HG03025 (cell line): ENCODE measurements around the gene SRSF5.
"Not testable (repeated sequence)": the region's sequence is repeated elsewhere in the genome, so short reads cannot be mapped to it uniquely, and the experiment has no call there.

Experiments
- ATAC-seq: cut with Tn5 transposase; IDR thresholded peaks from one replicate; pipeline ENCODE4 v1.9.1; 2021; ENCODE audit warnings: mild to moderate bottlenecking, moderate library complexity; ENCODE audit not compliant: unreplicated experiment, low FRiP score

SRSF5 gene

DNA sequence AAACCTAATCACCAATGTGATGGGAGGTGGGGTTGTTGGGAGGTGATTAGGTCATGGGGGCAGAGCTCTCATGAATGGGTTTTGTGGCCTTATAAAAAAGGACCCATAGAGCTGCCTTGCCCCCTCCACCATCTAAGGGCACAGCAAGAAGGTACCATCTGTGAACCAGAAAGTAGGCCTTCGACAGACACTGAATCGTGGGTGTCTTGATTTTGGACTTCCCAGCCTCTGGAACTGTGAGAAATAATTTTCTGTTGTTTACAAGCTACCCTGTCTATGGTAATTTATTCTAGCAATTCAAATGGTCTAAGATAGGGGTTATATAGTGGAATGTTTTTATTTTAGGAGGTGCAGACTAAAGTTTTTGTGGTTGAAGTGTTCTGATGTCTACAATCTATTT, 38.0 kb downstream of the SRSF5 start:
- no peak for ATAC-seq

DNA sequence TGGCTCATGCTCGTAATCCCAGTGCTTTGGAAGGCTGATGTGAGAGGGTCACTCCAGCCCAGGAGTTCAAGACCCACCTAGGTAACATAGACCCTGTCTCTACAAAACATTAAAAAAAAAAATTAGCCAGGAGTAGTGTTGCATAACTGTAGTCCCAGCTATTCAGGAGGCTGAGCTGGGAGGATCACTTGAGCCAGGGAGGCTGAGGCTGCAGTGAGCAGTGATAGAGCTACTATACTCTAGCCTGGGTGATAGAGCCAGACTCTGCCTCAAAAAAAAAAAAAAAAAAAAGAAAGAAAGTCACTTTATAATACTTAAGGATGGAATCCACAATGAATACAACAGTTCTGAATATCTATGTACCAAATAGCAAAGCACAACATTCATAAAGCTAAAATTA, 40.2 kb downstream of the SRSF5 start:
- no peak for ATAC-seq

DNA sequence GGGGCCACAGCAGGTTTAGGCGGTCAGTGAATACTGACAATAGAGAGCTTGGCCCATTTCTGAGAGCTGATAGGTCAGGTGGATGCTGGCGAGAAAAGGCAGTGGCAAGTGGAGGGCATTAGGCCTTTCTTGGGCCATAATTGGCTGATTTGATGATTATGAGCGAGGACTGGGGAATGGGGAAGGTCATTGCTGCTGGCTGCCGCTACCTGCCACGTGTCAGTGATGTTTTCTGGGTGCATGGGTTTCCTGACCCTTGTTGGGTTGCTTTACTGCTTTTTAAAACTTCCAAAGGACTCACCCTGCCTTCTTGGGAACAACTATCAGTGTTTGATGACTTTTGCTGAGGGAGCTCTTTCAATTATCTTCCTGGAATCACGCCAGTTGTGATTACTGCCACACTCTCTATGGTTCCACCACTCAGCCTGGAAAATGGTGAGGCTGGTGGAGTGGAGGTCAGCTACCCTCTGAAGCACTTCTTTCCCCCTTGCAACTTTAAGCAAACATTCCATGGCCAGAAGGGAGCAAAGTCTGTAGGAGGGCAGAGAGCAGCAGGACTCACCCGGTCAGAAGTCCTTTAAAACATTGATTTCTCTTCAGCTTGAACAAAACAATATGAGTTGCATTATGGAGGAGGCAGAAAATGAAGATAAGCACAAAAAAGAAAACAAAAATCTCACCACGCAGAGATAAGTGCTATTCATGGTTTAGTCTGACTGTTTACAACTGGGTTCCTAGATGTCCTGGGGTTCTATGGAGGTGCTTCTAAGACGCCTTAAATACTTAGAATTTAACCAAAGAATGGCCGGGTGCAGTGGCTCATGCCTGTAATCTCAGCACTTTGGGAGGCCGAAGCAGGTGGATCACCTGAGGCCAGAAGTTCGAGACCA, 42.2 kb downstream of the SRSF5 start:
- ATAC-seq = no peak

DNA sequence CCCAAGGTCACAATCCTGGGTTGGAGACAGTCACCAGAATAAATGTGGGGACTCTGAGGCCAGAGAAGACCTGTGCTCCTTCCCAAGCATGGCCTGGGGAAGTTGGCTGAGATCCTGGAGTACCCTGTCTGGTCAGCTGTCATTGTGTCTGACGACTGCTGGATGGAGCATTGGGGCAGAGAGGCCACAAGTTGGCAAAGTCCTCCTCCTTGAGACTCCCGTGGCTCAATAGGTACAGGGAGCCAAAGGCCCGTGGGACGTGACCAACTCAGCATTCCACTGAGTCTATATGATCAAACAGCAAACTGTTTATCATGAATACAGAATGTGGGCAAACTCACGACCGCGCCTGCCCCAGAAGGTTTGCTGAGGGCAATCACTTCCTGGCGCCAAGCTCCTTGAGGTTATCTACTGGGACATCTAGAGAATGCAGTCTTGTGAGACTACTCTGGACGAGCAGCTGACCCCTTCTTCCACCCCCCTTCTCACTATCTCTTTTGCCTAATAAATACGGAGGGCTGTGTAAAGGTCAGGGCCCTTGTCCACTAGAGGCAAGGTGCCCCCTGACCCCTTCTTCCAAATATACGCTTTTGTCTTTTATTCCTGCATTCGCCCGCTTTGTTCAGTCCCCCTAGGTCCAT, 44.4 kb downstream of the SRSF5 start:
- no peak for ATAC-seq

DNA sequence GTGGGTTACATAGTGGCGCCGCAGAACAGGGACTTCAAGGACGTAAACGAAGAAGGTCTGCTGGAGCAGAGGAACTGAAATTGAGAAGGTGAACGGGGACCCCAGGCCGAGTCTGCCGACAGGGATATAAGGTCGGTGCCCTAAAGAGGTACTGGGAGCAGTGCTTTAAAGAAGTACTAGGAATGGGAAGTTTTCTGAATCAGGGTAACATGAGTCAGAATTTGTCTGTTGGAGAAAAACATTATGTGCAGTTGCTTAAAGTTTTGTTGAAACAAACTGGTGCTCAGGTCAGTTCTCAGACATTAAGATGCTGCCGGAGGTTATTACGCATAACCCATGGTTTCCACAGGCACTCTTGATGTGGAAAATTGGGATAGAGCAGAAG, 44.9 kb downstream of the SRSF5 start:
- ATAC-seq = no peak

DNA sequence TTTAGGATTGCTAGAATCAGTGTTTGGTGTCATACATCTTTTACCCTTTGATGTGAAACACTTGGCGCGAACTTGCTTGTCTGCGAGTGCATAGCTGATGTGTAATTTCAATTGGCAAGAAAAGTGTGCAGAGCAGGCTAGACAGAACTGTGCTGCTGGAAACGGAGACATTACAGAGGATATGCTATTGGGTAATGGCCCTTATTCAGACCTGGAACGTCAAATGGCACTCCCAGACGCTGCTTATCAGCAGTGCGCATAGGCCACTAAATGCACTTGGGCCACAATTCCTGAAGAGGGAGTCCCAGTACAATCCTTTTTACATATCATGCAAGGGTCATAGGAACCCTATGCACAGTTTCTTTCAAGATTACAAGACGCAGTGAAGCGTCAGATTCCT, 45.8 kb downstream of the SRSF5 start:
- ATAC-seq = no peak

DNA sequence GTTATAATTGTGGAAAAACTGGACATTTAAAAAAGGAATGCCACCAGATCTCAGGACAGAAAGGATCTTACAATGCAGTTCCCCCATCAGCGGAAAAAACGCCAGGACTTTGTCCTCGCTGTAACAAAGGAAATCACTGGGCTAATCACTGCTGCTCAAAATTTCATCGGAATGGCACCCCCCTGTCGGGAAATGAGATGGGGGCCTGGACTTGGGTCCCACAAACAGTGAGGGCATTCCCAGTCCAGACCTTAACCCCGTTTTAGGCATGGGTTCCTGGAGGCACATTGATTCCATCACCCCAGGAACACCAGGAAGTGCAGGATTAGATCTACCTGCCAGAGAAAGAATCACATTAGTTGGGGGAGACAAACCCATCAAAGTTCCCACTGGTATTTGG, 46.4 kb downstream of the SRSF5 start:
- not testable (repeated sequence) for ATAC-seq

DNA sequence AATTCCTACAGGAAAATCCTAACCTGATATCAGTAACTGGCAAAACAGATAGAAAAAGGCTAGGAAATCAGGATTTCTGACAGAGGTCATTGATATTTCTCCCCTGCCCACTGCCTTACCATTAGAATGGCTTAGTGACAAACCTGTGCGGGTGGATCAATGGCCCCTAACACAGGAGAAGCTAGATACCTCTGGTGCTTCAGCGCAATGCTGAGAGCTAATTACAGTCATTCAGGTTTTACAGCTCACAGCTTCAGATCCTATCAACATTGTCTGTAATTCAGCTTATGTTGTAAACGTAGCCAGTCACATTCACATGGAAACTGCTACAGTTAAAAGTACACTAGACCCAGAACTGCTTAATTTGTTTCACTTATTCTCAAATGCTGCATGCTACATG, 47.5 kb downstream of the SRSF5 start:
- no peak for ATAC-seq

DNA sequence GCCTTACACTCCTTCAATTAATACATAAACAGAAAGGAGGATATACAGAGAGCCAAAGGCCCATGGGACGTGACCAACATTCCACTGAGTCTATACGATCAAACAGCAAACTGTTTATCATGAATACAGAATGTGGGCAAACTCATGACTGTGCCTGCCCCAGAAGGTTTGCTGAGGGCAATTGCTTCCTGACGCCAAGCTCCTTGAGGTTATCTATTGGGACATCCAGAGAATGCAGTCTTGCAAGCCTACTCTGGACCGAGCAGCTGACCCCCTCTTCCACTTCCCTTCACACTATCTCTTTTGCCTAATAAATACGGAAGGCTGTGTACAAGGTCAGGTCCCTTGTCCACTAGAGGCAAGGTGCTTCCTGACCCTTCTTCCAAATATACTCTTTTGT, 48.6 kb downstream of the SRSF5 start:
- ATAC-seq = no peak

DNA sequence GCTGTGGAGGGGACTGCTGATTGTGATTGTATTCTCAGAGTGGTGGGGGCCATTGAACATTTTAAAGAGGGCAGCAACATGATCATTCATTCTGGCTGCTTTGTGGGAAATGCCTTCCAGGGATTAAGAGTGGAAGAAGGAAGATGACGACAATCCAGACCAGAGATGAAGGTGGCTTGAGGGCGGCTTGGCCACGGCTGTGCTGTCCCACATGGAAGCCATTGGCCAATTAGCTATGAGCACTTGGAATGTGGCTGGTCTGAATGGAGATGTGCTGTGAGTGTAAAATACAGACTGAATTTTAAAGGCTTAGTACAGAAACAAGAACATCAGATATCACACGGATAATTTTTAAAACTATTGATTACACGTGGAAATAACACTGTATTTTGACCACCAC, 49.3 kb downstream of the SRSF5 start:
- no peak for ATAC-seq

DNA sequence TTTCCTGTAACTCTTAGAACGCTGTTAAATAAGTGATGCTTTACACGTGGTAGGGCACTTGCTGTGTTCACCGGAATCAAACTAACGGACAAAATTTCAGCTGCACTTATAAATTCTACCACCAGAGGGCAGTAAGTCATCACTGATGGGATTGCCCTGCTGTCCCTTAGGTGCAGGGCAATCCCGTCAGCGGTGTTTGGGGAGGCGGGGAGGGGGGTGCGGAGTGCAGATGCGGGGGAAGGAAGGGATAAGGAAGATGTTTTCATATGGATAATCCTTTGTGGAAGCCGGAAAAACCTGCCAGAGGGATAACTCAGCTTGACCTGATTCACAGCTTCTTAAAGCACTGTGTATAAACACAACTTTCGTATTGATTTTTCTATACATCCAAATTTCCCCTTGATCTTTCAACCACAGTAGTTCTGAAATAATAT, 51.8 kb downstream of the SRSF5 start:
- ATAC-seq = no peak

DNA sequence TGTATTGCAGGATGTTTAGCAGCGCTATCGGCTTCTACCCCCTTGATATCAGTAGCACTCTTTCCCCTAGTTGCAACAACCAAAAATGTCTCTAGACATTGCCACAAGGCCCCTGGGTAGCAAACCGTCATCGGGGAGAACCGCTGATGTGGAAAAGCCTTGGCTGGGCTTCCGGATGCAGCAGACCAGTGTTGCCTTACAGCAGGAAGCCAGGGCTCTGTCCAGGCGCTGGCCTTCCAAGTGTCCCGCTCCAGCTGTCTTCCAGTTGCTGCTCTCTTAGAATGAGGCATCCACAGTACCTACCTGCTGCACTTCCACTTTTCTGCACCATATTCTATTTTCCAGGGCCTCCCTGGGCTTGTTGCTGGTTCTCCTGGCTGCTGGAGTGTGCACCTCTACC, 52.7 kb downstream of the SRSF5 start:
- ATAC-seq = no peak

DNA sequence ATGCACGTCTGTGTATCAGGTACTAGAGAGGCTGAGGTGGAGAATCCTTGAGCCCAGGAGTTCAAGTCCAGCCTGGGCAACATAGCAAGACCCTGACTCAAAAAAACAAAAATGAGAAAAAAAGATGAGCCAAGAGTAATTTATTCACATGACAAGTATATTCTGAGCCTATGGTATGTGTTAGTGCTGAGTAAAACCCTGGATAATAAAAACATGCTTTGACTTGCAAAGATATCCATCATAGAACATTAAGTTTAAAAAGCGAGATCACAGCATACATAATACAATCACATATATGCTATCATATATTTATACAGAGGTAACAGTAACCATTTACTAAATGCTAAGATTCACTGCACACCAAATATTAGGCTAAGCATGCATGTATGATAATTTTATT, 54.0 kb downstream of the SRSF5 start:
- ATAC-seq = no peak
